Trophoblast cell (in vitro differentiated cells and primary cell): ENCODE results near the gene BARX1.
"Not testable (repeated sequence)": the region's sequence is repeated elsewhere in the genome, so short reads cannot be mapped to it uniquely, and the experiment has no call there.

ENCODE experiments used
- DNase-seq, 2 donors: peaks; one replicate each; pipeline ENCODE4 v3.0.0-alpha.2; 2016
- H2AFZ ChIP-seq: 2 replicates; pipeline ENCODE4 v1.6.1; 2013; ENCODE audit warnings: low read length, moderate library complexity, mild to moderate bottlenecking; ENCODE audit not compliant: insufficient read depth, poor library complexity
- H2AK5ac ChIP-seq: 2 replicates; pipeline ENCODE4 v1.6.1; 2013; ENCODE audit warnings: mild to moderate bottlenecking, low read length
- H2BK120ac ChIP-seq: 2 replicates; pipeline ENCODE4 v1.6.1; 2013; ENCODE audit warnings: low read length, mild to moderate bottlenecking, moderate library complexity; ENCODE audit not compliant: insufficient read depth, poor library complexity
- H2BK12ac ChIP-seq: 2 replicates; pipeline ENCODE4 v1.6.1; 2013; ENCODE audit warnings: mild to moderate bottlenecking, low read length, moderate library complexity
- H2BK5ac ChIP-seq: 2 replicates; pipeline ENCODE4 v1.6.1; 2013; ENCODE audit warnings: low read length, low read depth, moderate library complexity, mild to moderate bottlenecking; ENCODE audit not compliant: poor library complexity
- H3K14ac ChIP-seq: 2 replicates; pipeline ENCODE4 v1.6.1; 2013; ENCODE audit warnings: mild to moderate bottlenecking, low read length
- H3K18ac ChIP-seq: 2 replicates; pipeline ENCODE4 v1.6.1; 2013; ENCODE audit warnings: mild to moderate bottlenecking, low read length
- H3K23ac ChIP-seq: 2 replicates; pipeline ENCODE4 v1.6.1; 2013; ENCODE audit warnings: low read length
- H3K27ac ChIP-seq: 2 replicates; pipeline ENCODE4 v1.5.1; 2013; ENCODE audit warnings: low read depth, mild to moderate bottlenecking, inconsistent platforms, low read length, moderate library complexity
- H3K27me3 ChIP-seq: 2 replicates; pipeline ENCODE4 v1.6.1; 2013; ENCODE audit warnings: inconsistent platforms, mild to moderate bottlenecking, low read length, moderate library complexity; ENCODE audit not compliant: insufficient read depth
- H3K36me3 ChIP-seq, 2 experiments: 1 replicate in 1 of 2; 2 replicates in 1 of 2; pipeline ENCODE4 v1.6.1; 2013; ENCODE audit warnings: low read length in 2 of 2, mild to moderate bottlenecking in 2 of 2, moderate library complexity in 1 of 2; ENCODE audit not compliant: insufficient read depth in 2 of 2, control insufficient read depth in 1 of 2
- H3K4ac ChIP-seq: 2 replicates; pipeline ENCODE4 v1.6.1; 2013; ENCODE audit warnings: low read depth, mild to moderate bottlenecking, low read length, moderate library complexity
- H3K4me1 ChIP-seq, 2 experiments: 1 replicate in 1 of 2; 2 replicates in 1 of 2; pipeline ENCODE4 v1.6.1; 2013; ENCODE audit warnings: low read length in 2 of 2, mild to moderate bottlenecking in 2 of 2, moderate library complexity in 1 of 2; ENCODE audit not compliant: insufficient read depth in 2 of 2, control insufficient read depth in 1 of 2
- H3K4me2 ChIP-seq: 2 replicates; pipeline ENCODE4 v1.6.1; 2013; ENCODE audit warnings: inconsistent platforms, mild to moderate bottlenecking, low read length, moderate library complexity
- H3K4me3 ChIP-seq: 2 replicates; pipeline ENCODE4 v1.5.1; 2013; ENCODE audit warnings: mild to moderate bottlenecking, low read depth, low read length, inconsistent platforms
- H3K79me1 ChIP-seq: one replicate; pipeline ENCODE4 v1.6.1; 2013; ENCODE audit warnings: low read length
- H3K79me2 ChIP-seq: 2 replicates; pipeline ENCODE4 v1.6.1; 2013; ENCODE audit warnings: low read length, mild to moderate bottlenecking; ENCODE audit not compliant: control insufficient read depth, insufficient read depth, poor library complexity
- H3K9ac ChIP-seq: 2 replicates; pipeline ENCODE4 v1.6.1; 2013; ENCODE audit warnings: mild to moderate bottlenecking, low read length
- H3K9me3 ChIP-seq: 2 replicates; pipeline ENCODE4 v1.6.1; 2013; ENCODE audit warnings: low read depth, mild to moderate bottlenecking, control low read depth, inconsistent platforms, low read length; ENCODE audit not compliant: insufficient read depth
- H4K12ac ChIP-seq: 2 replicates; pipeline ENCODE4 v1.6.1; 2013; ENCODE audit warnings: low read depth, mild to moderate bottlenecking, low read length, moderate library complexity
- H4K8ac ChIP-seq: 2 replicates; pipeline ENCODE4 v1.6.1; 2013; ENCODE audit warnings: low read depth, mild to moderate bottlenecking, low read length, moderate library complexity
- H4K91ac ChIP-seq: one replicate; pipeline ENCODE4 v1.6.1; 2013; ENCODE audit warnings: low read depth, mild to moderate bottlenecking, low read length, moderate library complexity
- WGBS: extraction: QIAGEN DNeasy Blood & Tissue Kit; methylation state at CpG from one replicate; pipeline ENCODE4 v1.1.7; 2013; ENCODE audit warnings: missing lambda C conversion rate; ENCODE audit not compliant: insufficient read length, insufficient coverage; ENCODE audit errors: extremely low coverage; 5-methylcytosine and 5-hydroxymethylcytosine counted together

BARX1 gene

GRCh38 chr9:93940951-93941350, 14.2 kb downstream of the BARX1 start:
- Histone ChIP-seq H2BK12ac (no peak overlapping the region), H2AFZ (no peak overlapping the region), H4K12ac (no peak overlapping the region), H3K36me3 (no peaks in the 10 kb centered on the region), H3K4me2 (no peak overlapping the region), H3K27me3 (peaks cover 39% of the 10 kb centered on the region), H3K4me3 (no peak overlapping the region), H3K18ac (no peak overlapping the region), H3K27ac (no peak overlapping the region), H3K4me1 (peaks cover 0 to under 1% of the 10 kb centered on the region in 2 experiments), H3K79me2 (no peaks in the 10 kb centered on the region), H3K79me1 (no peaks in the 10 kb centered on the region), H3K9ac (no peak overlapping the region), H3K23ac (no peak overlapping the region), H4K91ac (no peak overlapping the region), H2BK120ac (no peak overlapping the region), H2BK5ac (no peak overlapping the region), H3K14ac (no peak overlapping the region), H2AK5ac (no peak overlapping the region), H3K9me3 (peaks cover 7% of the 10 kb centered on the region), H3K4ac (no peak overlapping the region), H4K8ac (no peak overlapping the region)
- no peak for DNase-seq
- no CpG with 5 or more reads among the region's 8 CpGs for WGBS

GRCh38 chr9:93939589-93939988, 15.6 kb downstream of the BARX1 start:
- not testable (repeated sequence) for H3K4ac ChIP-seq, H3K23ac ChIP-seq, H2AFZ ChIP-seq, H4K91ac ChIP-seq, H3K79me1 ChIP-seq, DNase-seq, H3K4me1 ChIP-seq, H2BK5ac ChIP-seq, H3K27ac ChIP-seq, H3K36me3 ChIP-seq, H2BK12ac ChIP-seq, H3K18ac ChIP-seq, H4K12ac ChIP-seq, H3K14ac ChIP-seq, H3K9ac ChIP-seq, H3K4me3 ChIP-seq, H3K79me2 ChIP-seq, H2BK120ac ChIP-seq, H2AK5ac ChIP-seq, H3K9me3 ChIP-seq, H4K8ac ChIP-seq, H3K4me2 ChIP-seq
- peaks cover 26% of the 10 kb centered on the region for H3K27me3 ChIP-seq
- no CpG with 5 or more reads among the region's 7 CpGs for WGBS

GRCh38 chr9:93937193-93937592, 18.0 kb downstream of the BARX1 start:
- Histone ChIP-seq H2AFZ (no peak overlapping the region), H4K91ac (no peak overlapping the region), H3K27me3 (peaks cover 4% of the 10 kb centered on the region), H3K4me1 (no peaks in the 10 kb centered on the region), H2BK5ac (no peak overlapping the region), H3K18ac (no peak overlapping the region), H3K36me3 (no peaks in the 10 kb centered on the region), H2BK12ac (no peak overlapping the region), H3K27ac (no peak overlapping the region), H3K14ac (no peak overlapping the region), H2AK5ac (no peak overlapping the region), H3K79me2 (no peaks in the 10 kb centered on the region), H3K9ac (no peak overlapping the region), H3K4me2 (no peak overlapping the region), H3K23ac (no peak overlapping the region), H4K12ac (no peak overlapping the region), H2BK120ac (no peak overlapping the region), H4K8ac (no peak overlapping the region), H3K4ac (no peak overlapping the region), H3K4me3 (no peak overlapping the region), H3K79me1 (no peaks in the 10 kb centered on the region), H3K9me3 (peaks cover 1% of the 10 kb centered on the region)
- DNase-seq, result no peak
- WGBS, result no CpG with 5 or more reads among the region's 1 CpG

GRCh38 chr9:93931905-93932304, 23.2 kb downstream of the BARX1 start:
- H4K91ac ChIP-seq, result no peak overlapping the region

More at GRCh38 chr9:93931905-93932304, 23.2 kb downstream of the BARX1 start:
- H3K4me3 ChIP-seq, result no peak overlapping the region
- no peak overlapping the region for H3K4me2 ChIP-seq
- H2BK12ac ChIP-seq, result no peak overlapping the region
- no peaks in the 10 kb centered on the region for H3K4me1 ChIP-seq
- no peak overlapping the region for H3K14ac ChIP-seq
- H3K79me1 ChIP-seq, result no peaks in the 10 kb centered on the region
- no peak overlapping the region for H2AFZ ChIP-seq
- H3K27ac ChIP-seq, result no peak overlapping the region
- no peak overlapping the region for H3K9ac ChIP-seq
- no peak overlapping the region for H2AK5ac ChIP-seq
- H4K8ac ChIP-seq, result no peak overlapping the region
- H3K27me3 ChIP-seq, result no peaks in the 10 kb centered on the region
- H3K18ac ChIP-seq, result no peak overlapping the region
- no peak overlapping the region for H3K23ac ChIP-seq
- no peak overlapping the region for H2BK5ac ChIP-seq
- DNase-seq, result no peak
- whole genome bisulfite sequencing, result no CpG with 5 or more reads among the region's 11 CpGs
- H3K9me3 ChIP-seq, result peaks cover 6% of the 10 kb centered on the region
- no peaks in the 10 kb centered on the region for H3K79me2 ChIP-seq
- no peak overlapping the region for H4K12ac ChIP-seq
- H3K4ac ChIP-seq, result no peak overlapping the region
- H3K36me3 ChIP-seq, result no peaks in the 10 kb centered on the region
- H2BK120ac ChIP-seq, result no peak overlapping the region
